Brain microvascular endothelial cell (primary cell): ENCODE results near the gene UBXN10.

Experiments used
- DNase-seq: peaks from one replicate; pipeline ENCODE4 v3.0.0-alpha.2; 2020
- H3K27ac ChIP-seq: fragments of 250-450 bp; sonication (Bioruptor Pico); 2 replicates; pipeline ENCODE4 v1.5.1; 2020; ENCODE audit warnings: mild to moderate bottlenecking, moderate library complexity
- H3K27me3 ChIP-seq: fragments of 250-450 bp; sonication (Bioruptor Pico); replicated peaks from 2 replicates; pipeline ENCODE4 v1.5.1; 2020; ENCODE audit warnings: mild to moderate bottlenecking
- H3K36me3 ChIP-seq: fragments of 250-450 bp; sonication (Bioruptor Pico); replicated peaks from 2 replicates; pipeline ENCODE4 v1.5.1; 2020; ENCODE audit warnings: mild to moderate bottlenecking
- H3K4me3 ChIP-seq: 2 replicates; pipeline ENCODE4 v1.5.1; 2011; ENCODE audit warnings: low read depth, mild to moderate bottlenecking, control low read depth, low read length, moderate library complexity
- CTCF ChIP-seq: IDR thresholded peaks from 2 replicates; pipeline ENCODE4 v1.5.1; 2011; ENCODE audit warnings: low read depth, mild to moderate bottlenecking, moderate library complexity, low read length, control low read depth, inconsistent platforms; ENCODE audit errors: missing control alignments
- in situ Hi-C: cut with HindIII; loops from 2 replicates; pipeline ENCODE4 v1.10.0; 2017; ENCODE audit warnings: low sequenced_read_pairs, low pct_ligation_motif_present

UBXN10 gene

GRCh38 chr1:20185834-20186782, at the start of gene UBXN10, which contains the start of gene PLA2G2C:
UBXN10 (plus strand) TSS chr1:20186096; CDS start chr1:20190562, 4,466 bp downstream.
PLA2G2C (minus strand) TSS chr1:20186518; CDS start chr1:20177363, 9,155 bp downstream.
- Histone ChIP-seq H3K4me3 (peak within 1 kb of the TSS; percentile 3), H3K36me3 (no peaks in the 10 kb centered on the region), H3K27me3 (peaks cover 32% of the 10 kb centered on the region), H3K27ac (no peak within 1 kb of the TSS)
- no peak for DNase-seq
- in situ Hi-C loops = no loop called here
- TF ChIP-seq CTCF = no peak

GRCh38 chr1:20136249-20136648, 49.6 kb upstream of the UBXN10 start:
- H3K4me3 ChIP-seq = no peak overlapping the region
- no peak overlapping the region for H3K27ac ChIP-seq
- H3K36me3 ChIP-seq = no peaks in the 10 kb centered on the region
- no peak for TF ChIP-seq CTCF
- no peak for DNase-seq
- no peaks in the 10 kb centered on the region for H3K27me3 ChIP-seq
- in situ Hi-C loops = no loop called here

- in situ Hi-C loops = no loop called here
- DNase-seq = no peak
- TF ChIP-seq CTCF = no peak
These were observed 48.8 kb upstream of the UBXN10 start for GRCh38 chr1:20137055-20137454.

GRCh38 chr1:20137604-20138003, 48.3 kb upstream of the UBXN10 start:
- no peak for DNase-seq
- no peak overlapping the region for H3K4me3 ChIP-seq
- in situ Hi-C loops = no loop called here
- no peaks in the 10 kb centered on the region for H3K27me3 ChIP-seq
- TF ChIP-seq CTCF = no peak
- H3K36me3 ChIP-seq = no peaks in the 10 kb centered on the region
- H3K27ac ChIP-seq = no peak overlapping the region

More at GRCh38 chr1:20137055-20137454, 48.8 kb upstream of the UBXN10 start:
- Histone ChIP-seq H3K27me3 (no peaks in the 10 kb centered on the region), H3K4me3 (no peak overlapping the region), H3K36me3 (no peaks in the 10 kb centered on the region), H3K27ac (no peak overlapping the region)

- Histone ChIP-seq H3K36me3 (no peaks in the 10 kb centered on the region), H3K27ac (no peak overlapping the region), H3K27me3 (no peaks in the 10 kb centered on the region), H3K4me3 (no peak overlapping the region)
- no peak for DNase-seq
- in situ Hi-C loops = no loop called here
- no peak for TF ChIP-seq CTCF
These were observed 47.5 kb upstream of the UBXN10 start for GRCh38 chr1:20138346-20138745.
